B cell (primary cell): Measurements from ENCODE around the gene TESPA1. TPM values are rescaled to one million over a fixed set of nuclear protein-coding genes. Genes with fewer than 3 reads are reported as not detected.

Experiments used
- ATAC-seq: fragments of 200-7000 bp; cut with Tn5 transposase; one replicate; pipeline ENCODE4 v1.10.0; 2021; ENCODE audit warnings: low read depth, mild to moderate bottlenecking, moderate number of reproducible peaks, moderate library complexity
- CTCF ChIA-PET: fragments of 350-600 bp; sonication (Branson Sonifier 250); formaldehyde crosslinking; loops from one replicate; lab custom pipeline; 2021; ENCODE audit warnings: antibody characterized with exemption, inconsistent platforms; lab: Charles Lee
- POLR2A ChIA-PET: fragments of 350-600 bp; sonication (Branson Sonifier 250); formaldehyde crosslinking; loops from one replicate; lab custom pipeline; 2021; ENCODE audit warnings: antibody characterized with exemption; lab: Charles Lee
- DNase-seq: peaks from one replicate; pipeline ENCODE4 v3.0.0; 2013
- H2AFZ ChIP-seq: 2 replicates; pipeline ENCODE4 v1.6.1; 2012; ENCODE audit warnings: mild to moderate bottlenecking, low read depth, low read length; ENCODE audit not compliant: insufficient read depth, poor library complexity, severe bottlenecking
- H3K27ac ChIP-seq, 2 donors: 1 replicate in 1 of 2; 2 replicates in 1 of 2; pipeline ENCODE4 v1.5.1; 2012 to 2013; ENCODE audit warnings: low read length in 2 of 2, mild to moderate bottlenecking in 2 of 2, moderate library complexity in 1 of 2
- H3K27me3 ChIP-seq, 4 experiments: fragments of 200-600 bp in 1 of 4; sonication (generic) in 1 of 4; replicated peaks in 1 of 4; 1 replicate in 2 of 4; 2 replicates in 2 of 4; pipeline versions ENCODE4 v1.6.1 to v1.7.0; 2013 to 2016; ENCODE audit warnings: low read length in 3 of 4, mild to moderate bottlenecking in 2 of 4, mixed read lengths in 1 of 4, moderate library complexity in 1 of 4; ENCODE audit not compliant: insufficient read depth in 4 of 4, control insufficient read depth in 3 of 4; ENCODE audit errors: control extremely low read depth in 1 of 4
- H3K36me3 ChIP-seq, 2 experiments: replicated peaks in 1 of 2; 1 replicate in 1 of 2; 2 replicates in 1 of 2; pipeline versions ENCODE4 v1.6.1 to v1.7.1; 2013; ENCODE audit warnings: low read length in 1 of 2; ENCODE audit not compliant: insufficient read depth in 2 of 2, control insufficient read depth in 1 of 2; ENCODE audit errors: control extremely low read depth in 1 of 2, extremely low read depth in 1 of 2
- H3K4me1 ChIP-seq, 2 donors: fragments of 200-600 bp in 1 of 2; sonication (generic) in 1 of 2; 1 replicate in 1 of 2; 2 replicates in 1 of 2; pipeline versions ENCODE4 v1.5.1 to v1.6.1; 2013 to 2017; ENCODE audit warnings: low read length in 2 of 2; ENCODE audit not compliant: control insufficient read depth in 2 of 2, insufficient read depth in 2 of 2
- H3K4me2 ChIP-seq: replicated peaks from 2 replicates; pipeline ENCODE3; 2012; ENCODE audit warnings: mild to moderate bottlenecking, low read depth, low read length; ENCODE audit not compliant: poor library complexity, severe bottlenecking
- H3K4me3 ChIP-seq, 5 experiments: fragments of 200-600 bp in 1 of 5; sonication (generic) in 1 of 5; 1 replicate in 3 of 5; 2 replicates in 2 of 5; pipeline versions ENCODE4 v1.5.1 to v1.7.0; 2011 to 2016; ENCODE audit warnings: low read length in 4 of 5, mild to moderate bottlenecking in 4 of 5, low read depth in 2 of 5, control low read depth in 1 of 5, moderate library complexity in 1 of 5; ENCODE audit not compliant: insufficient read depth in 1 of 5; ENCODE audit errors: control extremely low read depth in 1 of 5, extremely low read depth in 1 of 5
- H3K79me2 ChIP-seq: fragments of 200-600 bp; sonication (generic); one replicate; pipeline ENCODE4 v1.6.0; 2016; ENCODE audit warnings: low read length; ENCODE audit not compliant: control insufficient read depth, insufficient read depth
- H3K9ac ChIP-seq: fragments of 200-600 bp; sonication (generic); 2 replicates; pipeline ENCODE4 v1.6.1; 2017; ENCODE audit warnings: mild to moderate bottlenecking, low read length, moderate library complexity
- H3K9me3 ChIP-seq, 3 donors: one replicate each; pipeline versions ENCODE4 v1.6.1 to v1.7.1; 2013; ENCODE audit warnings: low read length in 2 of 3; ENCODE audit not compliant: control insufficient read depth in 2 of 3, insufficient read depth in 1 of 3; ENCODE audit errors: control extremely low read depth in 1 of 3
- H4K20me1 ChIP-seq: 2 replicates; pipeline ENCODE4 v1.6.0; 2012; ENCODE audit warnings: mild to moderate bottlenecking, low read length; ENCODE audit not compliant: insufficient read depth, control insufficient read depth, poor library complexity, severe bottlenecking
- H3K27ac Mint-ChIP-seq: one replicate; pipeline ENCODE4 v1.8.0; 2021; ENCODE audit warnings: mixed read lengths
- H3K27me3 Mint-ChIP-seq: one replicate; pipeline ENCODE4 v1.8.0; 2021; ENCODE audit warnings: mixed read lengths
- H3K4me1 Mint-ChIP-seq: one replicate; pipeline ENCODE4 v1.8.0; 2021; ENCODE audit warnings: mixed read lengths
- H3K4me3 Mint-ChIP-seq: one replicate; pipeline ENCODE4 v1.8.0; 2021; ENCODE audit warnings: mixed read lengths
- H3K9me3 Mint-ChIP-seq: one replicate; pipeline ENCODE4 v1.8.0; 2022; ENCODE audit warnings: mixed read lengths; ENCODE audit not compliant: insufficient read depth
- EZH2 ChIP-seq: IDR thresholded peaks from 2 replicates; pipeline ENCODE4 v1.6.1; 2012; ENCODE audit warnings: borderline replicate concordance, low read depth, mild to moderate bottlenecking, moderate library complexity, low read length; ENCODE audit not compliant: insufficient read depth, poor library complexity, severe bottlenecking
- WGBS: methylation state at CpG from one replicate; pipeline ENCODE4 v1.1.5; 2013; ENCODE audit warnings: missing lambda C conversion rate; ENCODE audit not compliant: insufficient coverage; 5-methylcytosine and 5-hydroxymethylcytosine counted together
- intact Hi-C: fragments of 100-400 bp; cut with micrococcal nuclease; formaldehyde crosslinking; loops from one replicate; pipeline ENCODE4 v1.10.0; 2022
- polyA plus RNA-seq: library from polyadenylated mRNA; depleted of rRNA; stranded (reverse); fragments of >200 nt; gene quantifications from 2 replicates; pipeline ENCODE4 v1.2.3, GENCODE V29; 2012
- total RNA-seq, 2 donors: library from RNA; stranded (reverse); fragments of 120-200 nt in 1 of 2; gene quantifications; 1 replicate in 1 of 2; 2 replicates in 1 of 2; pipeline versions ENCODE4 v1.2.3 to v1.2.4, GENCODE V29; 2013 to 2022
- TF ChIP-seq, protein P1 (sequence below): fragments of 200-600 bp; IDR thresholded peaks from one replicate; pipeline ENCODE4 v1.8.0; 2022; ENCODE audit warnings: antibody characterized with exemption, mild to moderate bottlenecking

The TESPA1 gene
- total and polyA plus RNA-seq, 2 donors (not counting 1 experiment from before 2014, with no cell fraction given): 9.5 to 19.0 TPM

DNA sequence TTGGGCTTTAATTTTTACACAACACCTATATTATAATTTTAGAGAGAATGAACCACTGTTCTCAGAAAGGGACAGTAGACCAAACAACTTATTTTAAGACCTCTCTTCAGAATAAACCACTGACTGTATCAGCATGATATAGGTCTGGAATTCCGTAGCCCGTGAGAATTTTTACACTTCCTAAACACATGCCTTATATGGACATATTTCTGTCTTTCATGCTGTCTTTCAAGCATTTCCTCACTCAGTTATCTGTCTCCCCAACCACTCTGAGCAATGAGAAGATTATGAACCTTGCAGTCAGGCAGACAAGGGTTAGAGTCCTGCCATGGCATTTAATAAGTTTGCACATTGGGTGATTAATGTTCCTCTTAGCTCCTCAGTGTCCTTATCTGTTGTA lies 17.8 kb upstream of the TESPA1 start:
- intact Hi-C loops: no loop called here
- H3K9me3 Mint-ChIP-seq: peaks cover 7% of the 10 kb centered on the region
- no peak overlapping the region for H3K4me3 ChIP-seq
- no peaks in the 10 kb centered on the region for H3K27me3 ChIP-seq
- POLR2A ChIA-PET: no interaction called here
- no peaks in the 10 kb centered on the region for H3K36me3 ChIP-seq
- CTCF ChIA-PET: interaction anchor here (3.2 to 13.4 kb wide), 2 partner anchors 9 to 71 kb away, joined by 17 to 647 read pairs; no protein-coding TSS in a partner anchor
- H4K20me1 ChIP-seq: no peaks in the 10 kb centered on the region
- 100% methylated on average over 2 of the region's 2 CpGs for WGBS
- H3K27ac Mint-ChIP-seq: no peak overlapping the region
- H3K4me1 ChIP-seq: peaks cover 27 to 28% of the 10 kb centered on the region in 2 donors
- TF ChIP-seq, protein P1, sequence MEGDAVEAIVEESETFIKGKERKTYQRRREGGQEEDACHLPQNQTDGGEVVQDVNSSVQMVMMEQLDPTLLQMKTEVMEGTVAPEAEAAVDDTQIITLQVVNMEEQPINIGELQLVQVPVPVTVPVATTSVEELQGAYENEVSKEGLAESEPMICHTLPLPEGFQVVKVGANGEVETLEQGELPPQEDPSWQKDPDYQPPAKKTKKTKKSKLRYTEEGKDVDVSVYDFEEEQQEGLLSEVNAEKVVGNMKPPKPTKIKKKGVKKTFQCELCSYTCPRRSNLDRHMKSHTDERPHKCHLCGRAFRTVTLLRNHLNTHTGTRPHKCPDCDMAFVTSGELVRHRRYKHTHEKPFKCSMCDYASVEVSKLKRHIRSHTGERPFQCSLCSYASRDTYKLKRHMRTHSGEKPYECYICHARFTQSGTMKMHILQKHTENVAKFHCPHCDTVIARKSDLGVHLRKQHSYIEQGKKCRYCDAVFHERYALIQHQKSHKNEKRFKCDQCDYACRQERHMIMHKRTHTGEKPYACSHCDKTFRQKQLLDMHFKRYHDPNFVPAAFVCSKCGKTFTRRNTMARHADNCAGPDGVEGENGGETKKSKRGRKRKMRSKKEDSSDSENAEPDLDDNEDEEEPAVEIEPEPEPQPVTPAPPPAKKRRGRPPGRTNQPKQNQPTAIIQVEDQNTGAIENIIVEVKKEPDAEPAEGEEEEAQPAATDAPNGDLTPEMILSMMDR: no peak
- TF ChIP-seq EZH2: no peak
- no peak overlapping the region for H3K9ac ChIP-seq
- no peaks in the 10 kb centered on the region for H3K27me3 Mint-ChIP-seq
- no peak overlapping the region for H3K4me3 Mint-ChIP-seq
- peaks cover 0 to 21% (median 18%) of the 10 kb centered on the region in 3 donors for H3K9me3 ChIP-seq
- DNase-seq (no peak), ATAC-seq (no peak)
- no peaks in the 10 kb centered on the region for H3K79me2 ChIP-seq
- H2AFZ ChIP-seq: no peak overlapping the region
- peaks cover 26% of the 10 kb centered on the region for H3K4me1 Mint-ChIP-seq
- H3K27ac ChIP-seq: no peak overlapping the region
- no peak overlapping the region for H3K4me2 ChIP-seq

DNA sequence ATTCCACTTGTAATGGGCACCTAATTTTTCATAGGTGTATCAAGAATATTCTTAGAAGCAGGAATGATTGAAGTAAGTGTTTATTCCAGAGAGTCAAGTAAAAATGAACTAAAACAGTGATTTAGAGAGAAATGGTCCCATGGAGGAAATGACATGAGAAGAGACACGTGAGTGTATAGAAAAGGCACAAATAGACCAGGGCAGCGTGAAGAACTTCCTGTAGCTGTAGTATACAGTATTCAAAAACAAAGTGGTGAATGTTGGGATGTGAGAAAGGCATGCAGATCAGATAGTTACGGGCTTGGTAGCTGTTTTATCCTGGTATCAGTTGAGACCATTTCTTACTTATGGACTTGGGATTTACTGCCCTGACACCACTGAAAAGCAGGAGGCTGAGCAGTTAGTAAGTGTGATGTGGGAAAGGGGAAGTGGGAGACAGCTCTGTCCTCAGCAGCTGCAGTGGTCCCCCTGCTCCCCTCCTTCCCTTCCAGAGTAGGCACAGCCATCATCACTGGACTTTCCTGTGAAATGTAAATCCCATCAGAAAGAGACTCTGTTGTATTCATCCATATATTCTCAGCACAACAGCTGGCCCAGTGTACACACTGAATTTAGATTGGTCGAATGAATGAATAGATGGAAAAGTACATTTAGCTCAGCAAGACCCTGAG lies 16.8 kb upstream of the TESPA1 start:
- Mint-ChIP-seq H3K27me3 (no peaks in the 10 kb centered on the region), H3K4me3 (peak overlapping the region; percentile 65), H3K9me3 (peaks cover 4% of the 10 kb centered on the region), H3K27ac (peak overlapping the region; percentile 28), H3K4me1 (peaks cover 26% of the 10 kb centered on the region)
- ChIA-PET POLR2A (no interaction called here), CTCF (interaction anchor here (3.2 to 13.4 kb wide), 2 partner anchors 8 to 72 kb away, joined by 17 to 647 read pairs; no protein-coding TSS in a partner anchor)
- no peaks in the 10 kb centered on the region for H3K79me2 ChIP-seq
- H3K4me3 ChIP-seq: no peak overlapping the region
- peaks cover 0 to 13% (median 13%) of the 10 kb centered on the region in 3 donors for H3K9me3 ChIP-seq
- H3K27ac ChIP-seq: peak overlapping the region; percentile 38 to 64
- TF ChIP-seq, protein P1: no peak
- no peak for TF ChIP-seq EZH2
- H3K4me2 ChIP-seq: peak overlapping the region; percentile 42
- no peaks in the 10 kb centered on the region for H4K20me1 ChIP-seq
- peak; percentile 48 for DNase-seq
- no peaks in the 10 kb centered on the region for H3K27me3 ChIP-seq
- H3K9ac ChIP-seq: no peak overlapping the region
- WGBS: 13% methylated on average over 2 of the region's 4 CpGs
- H3K36me3 ChIP-seq: no peaks in the 10 kb centered on the region
- peak overlapping the region; percentile 48 for H2AFZ ChIP-seq
- intact Hi-C loops: no loop called here
- H3K4me1 ChIP-seq: peaks cover 27 to 28% of the 10 kb centered on the region in 2 donors
- ATAC-seq: peak; percentile 49
